KOPT-K1 (cell line): ENCODE data around the gene CADPS.

ENCODE experiments used
- H3K27ac ChIP-seq: fragments of 200-600 bp; sonication (generic); 2 replicates; pipeline ENCODE4 v1.5.1; 2016; ENCODE audit warnings: antibody characterized with exemption, mild to moderate bottlenecking, low read depth, low read length; ENCODE audit not compliant: poor library complexity, severe bottlenecking
- H3K36me3 ChIP-seq: fragments of 200-600 bp; sonication (generic); 2 replicates; pipeline ENCODE4 v1.5.1; 2017; ENCODE audit warnings: antibody characterized with exemption, mild to moderate bottlenecking, low read length, moderate library complexity; ENCODE audit not compliant: insufficient read depth
- H3K9me3 ChIP-seq: fragments of 200-600 bp; sonication (generic); 2 replicates; pipeline ENCODE4 v1.5.1; 2017; ENCODE audit warnings: antibody characterized with exemption, low read length, mild to moderate bottlenecking; ENCODE audit not compliant: insufficient read depth, poor library complexity, severe bottlenecking

CADPS gene

DNA sequence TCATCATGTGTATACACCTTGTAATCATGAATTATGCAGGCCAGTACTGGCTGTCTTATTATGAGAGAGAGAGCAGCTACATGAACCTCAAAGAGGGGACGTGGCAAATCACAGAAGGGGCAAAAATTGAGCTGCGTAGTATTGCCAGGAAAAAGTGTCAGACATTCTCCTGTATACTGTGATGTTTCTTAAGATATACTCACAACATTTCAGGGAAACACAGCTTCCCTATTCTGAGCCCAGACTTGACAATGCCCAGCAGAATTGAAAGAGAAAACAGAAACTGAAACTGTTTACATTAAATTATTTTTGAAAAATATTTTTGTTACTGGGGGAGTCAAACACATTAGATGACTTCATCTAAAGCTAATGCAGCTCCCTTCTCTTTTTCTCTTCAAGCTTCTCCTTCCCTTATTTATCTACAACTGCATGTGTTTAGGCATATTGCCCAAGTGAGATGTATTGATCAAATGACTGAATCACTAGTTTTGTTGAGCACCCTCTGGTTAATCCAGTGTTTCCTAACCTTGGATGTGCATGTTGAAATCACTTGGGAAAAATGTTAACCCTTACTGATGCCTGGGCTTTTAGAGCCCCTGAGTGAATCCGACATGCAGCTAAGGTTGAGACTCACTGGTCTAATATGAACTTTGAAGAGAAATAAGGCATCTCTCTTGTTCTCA, 39.5 kb downstream of the CADPS start:
- H3K9me3 ChIP-seq: no peaks in the 10 kb centered on the region
- H3K36me3 ChIP-seq: no peaks in the 10 kb centered on the region
- H3K27ac ChIP-seq: no peak overlapping the region

DNA sequence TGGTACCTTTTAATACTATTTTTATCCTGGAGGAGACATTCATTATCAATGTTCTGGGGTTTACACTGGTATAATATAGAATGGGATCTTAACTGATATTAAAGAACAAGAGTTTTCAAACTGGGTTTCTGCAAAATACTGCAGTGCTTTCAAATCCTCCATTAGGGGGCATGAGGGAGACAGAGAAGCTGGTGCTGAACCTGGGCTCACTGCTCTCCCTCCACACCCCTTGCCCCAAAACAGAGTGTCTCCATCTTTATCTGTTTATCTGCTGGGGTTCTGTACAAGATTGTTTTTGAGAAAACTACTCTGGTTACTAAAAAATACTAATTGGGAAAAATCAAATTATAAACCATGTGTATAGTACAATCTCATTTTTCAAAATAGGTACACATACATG, 41.7 kb downstream of the CADPS start:
- no peaks in the 10 kb centered on the region for H3K36me3 ChIP-seq
- no peaks in the 10 kb centered on the region for H3K9me3 ChIP-seq
- no peak overlapping the region for H3K27ac ChIP-seq

- H3K9me3 ChIP-seq: no peaks in the 10 kb centered on the region
- no peaks in the 10 kb centered on the region for H3K36me3 ChIP-seq
- H3K27ac ChIP-seq: no peak overlapping the region
Observed at GRCh38 chr3:62832553-62832952, 42.7 kb downstream of the CADPS start.

DNA sequence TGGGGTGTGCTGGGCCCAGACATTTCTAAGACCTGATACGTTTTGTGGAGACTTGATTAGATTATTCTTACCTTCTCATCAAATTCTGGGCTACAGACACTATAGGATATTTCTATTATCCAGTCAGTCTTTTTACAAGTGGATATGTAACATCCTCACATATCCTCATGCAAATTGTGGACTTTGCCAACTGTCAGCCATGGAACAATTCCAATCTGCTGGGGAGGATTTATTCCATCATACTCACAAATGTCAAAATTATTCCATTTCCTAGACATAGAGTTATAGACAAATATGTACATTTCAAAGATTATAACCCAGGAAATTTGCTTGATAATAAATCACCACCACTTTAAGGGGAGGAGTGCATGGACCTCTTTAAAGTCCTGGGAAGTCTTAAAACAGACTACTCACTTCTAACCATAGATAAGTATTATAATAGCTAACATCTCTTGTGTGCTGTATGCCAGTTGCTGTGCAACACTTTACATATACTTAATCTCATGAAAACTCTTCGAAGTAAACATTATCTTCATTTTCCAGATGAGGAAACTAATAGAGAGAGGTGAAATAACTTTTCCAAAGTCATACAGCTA, 44.4 kb downstream of the CADPS start:
- Histone ChIP-seq H3K9me3 (no peaks in the 10 kb centered on the region), H3K27ac (no peak overlapping the region), H3K36me3 (no peaks in the 10 kb centered on the region)

DNA sequence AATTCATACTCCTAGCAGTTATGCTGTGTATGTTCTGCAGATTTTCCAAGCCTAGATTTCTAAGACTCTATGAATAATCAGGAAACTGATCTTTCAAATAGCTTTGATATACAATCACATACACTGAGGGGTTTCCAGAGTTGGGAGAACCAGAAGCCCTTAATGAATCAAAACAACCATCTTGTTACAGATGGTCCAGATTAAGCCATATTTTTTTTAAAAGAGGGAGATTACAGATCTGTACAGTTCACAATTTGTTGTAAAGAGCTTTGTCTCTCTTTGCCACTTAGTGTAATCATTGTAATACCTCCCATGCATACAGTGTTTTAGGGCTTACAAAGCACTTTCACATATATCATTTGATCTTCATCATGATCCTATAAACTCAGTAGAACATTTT, 47.7 kb downstream of the CADPS start:
- Histone ChIP-seq H3K36me3 (no peaks in the 10 kb centered on the region), H3K27ac (no peak overlapping the region), H3K9me3 (no peaks in the 10 kb centered on the region)

DNA sequence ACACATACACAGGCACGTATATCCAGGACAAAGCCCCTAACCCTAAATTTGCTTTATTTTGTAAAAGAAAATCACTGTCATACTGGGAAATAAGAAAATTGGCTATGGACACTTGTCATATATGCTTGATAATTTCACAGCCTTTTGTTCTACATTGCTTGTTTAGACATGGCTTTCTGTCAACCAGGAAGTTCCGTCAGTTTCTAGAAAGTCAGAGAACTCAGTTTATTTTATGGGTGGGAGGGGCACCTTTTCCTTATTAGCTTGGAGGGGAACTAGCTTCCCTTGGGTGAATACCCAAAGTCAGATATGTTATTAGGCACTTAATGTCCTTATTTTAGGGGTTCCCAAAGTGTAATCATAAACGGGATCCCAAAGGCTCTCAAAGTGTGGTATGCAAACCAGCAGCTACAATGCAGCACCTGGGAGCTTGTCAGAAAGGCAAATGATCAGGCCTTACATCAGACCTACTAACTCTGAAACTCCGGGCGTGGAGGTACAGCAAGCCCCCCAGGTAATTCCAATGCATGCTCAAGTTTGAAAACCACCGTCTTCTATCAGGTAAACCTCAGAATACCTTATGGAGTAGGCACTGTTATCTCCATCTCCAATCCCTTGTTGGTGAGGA, 50.1 kb downstream of the CADPS start:
- H3K27ac ChIP-seq: no peak overlapping the region

DNA sequence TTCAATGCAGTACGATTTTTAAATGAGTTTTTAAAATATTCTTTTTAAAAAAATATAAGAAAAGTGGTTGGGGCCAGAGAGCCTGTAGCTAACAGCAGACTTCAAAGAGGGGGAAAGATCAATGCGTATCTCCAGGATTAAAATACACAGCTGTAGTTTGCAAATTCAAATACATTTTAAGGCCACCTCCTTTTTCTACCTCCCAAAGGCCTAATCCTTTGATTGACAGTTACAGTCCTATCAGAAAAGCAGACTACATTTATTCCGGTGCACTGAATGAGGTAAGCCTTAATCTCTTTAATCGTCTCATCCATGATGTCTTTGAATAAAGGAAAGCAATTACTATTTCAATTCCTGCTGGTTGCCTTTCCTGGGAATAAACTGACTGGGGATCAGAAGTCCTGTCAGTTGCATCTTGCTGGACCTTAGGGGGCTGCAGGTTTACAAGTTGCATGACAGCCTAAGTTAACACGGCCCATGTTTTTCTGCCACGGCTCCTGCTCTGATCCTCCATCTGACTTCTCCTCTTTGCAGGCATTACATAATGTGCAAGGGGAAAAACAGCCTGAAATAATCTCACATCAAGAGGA, 51.7 kb downstream of the CADPS start:
- Histone ChIP-seq H3K27ac (no peak overlapping the region), H3K36me3 (no peaks in the 10 kb centered on the region), H3K9me3 (no peaks in the 10 kb centered on the region)

More for the DNA sequence above, 50.1 kb downstream of the CADPS start:
- Histone ChIP-seq H3K36me3 (no peaks in the 10 kb centered on the region), H3K9me3 (no peaks in the 10 kb centered on the region)

- no peaks in the 10 kb centered on the region for H3K9me3 ChIP-seq
- H3K36me3 ChIP-seq: no peaks in the 10 kb centered on the region
- no peak overlapping the region for H3K27ac ChIP-seq
Observed at GRCh38 chr3:62822905-62823304, 52.3 kb downstream of the CADPS start.

DNA sequence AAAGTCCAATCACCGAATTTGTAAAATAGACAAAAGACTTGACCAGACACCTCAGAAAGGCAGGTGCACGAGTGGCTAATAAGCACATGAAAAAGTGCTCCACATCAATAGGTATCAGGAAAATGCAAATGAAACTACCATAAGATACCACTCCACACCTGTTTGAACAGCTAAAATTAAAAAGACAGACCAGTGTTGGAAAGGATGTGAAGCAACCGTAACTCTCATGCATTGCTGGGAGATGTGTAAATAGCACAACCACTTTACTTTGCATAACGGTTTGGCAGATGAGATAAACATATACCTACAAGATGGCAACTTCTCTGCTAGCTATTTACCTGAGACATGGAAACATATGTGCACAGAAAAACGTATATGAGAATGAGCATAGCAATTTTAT, 56.9 kb downstream of the CADPS start:
- H3K36me3 ChIP-seq: no peaks in the 10 kb centered on the region
- H3K27ac ChIP-seq: no peak overlapping the region
- no peaks in the 10 kb centered on the region for H3K9me3 ChIP-seq

DNA sequence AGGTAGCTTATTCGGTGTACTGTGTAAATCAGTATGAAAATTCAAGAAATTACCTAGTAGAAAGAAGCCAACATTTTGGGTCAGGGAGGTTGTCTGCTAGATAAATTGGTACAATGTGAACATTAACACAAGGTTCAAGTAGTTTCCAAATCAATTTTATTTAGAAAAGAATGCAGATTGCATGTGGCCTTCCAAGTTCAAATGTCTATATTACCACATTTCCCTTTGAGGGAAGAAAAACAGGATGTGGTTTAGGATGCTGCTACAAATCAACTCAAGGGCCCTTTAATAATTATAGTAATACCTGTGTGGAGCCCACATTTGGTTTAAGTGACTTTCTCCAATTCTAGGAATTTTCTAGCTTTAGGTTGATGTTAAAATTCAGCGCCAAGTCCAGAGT, 57.5 kb downstream of the CADPS start:
- Histone ChIP-seq H3K36me3 (no peaks in the 10 kb centered on the region), H3K9me3 (no peaks in the 10 kb centered on the region), H3K27ac (no peak overlapping the region)

GRCh38 chr3:62815981-62816380, 59.2 kb downstream of the CADPS start:
- H3K27ac ChIP-seq: no peak overlapping the region
- H3K9me3 ChIP-seq: no peaks in the 10 kb centered on the region
- H3K36me3 ChIP-seq: no peaks in the 10 kb centered on the region

- H3K27ac ChIP-seq: no peak overlapping the region
- no peaks in the 10 kb centered on the region for H3K9me3 ChIP-seq
- no peaks in the 10 kb centered on the region for H3K36me3 ChIP-seq
Observed at GRCh38 chr3:62812631-62813030, 62.6 kb downstream of the CADPS start.

GRCh38 chr3:62811119-62811518, 64.1 kb downstream of the CADPS start:
- no peak overlapping the region for H3K27ac ChIP-seq
- H3K36me3 ChIP-seq: no peaks in the 10 kb centered on the region
- H3K9me3 ChIP-seq: no peaks in the 10 kb centered on the region

GRCh38 chr3:62809369-62809768, 65.8 kb downstream of the CADPS start:
- no peaks in the 10 kb centered on the region for H3K9me3 ChIP-seq
- no peak overlapping the region for H3K27ac ChIP-seq
- no peaks in the 10 kb centered on the region for H3K36me3 ChIP-seq

- Histone ChIP-seq H3K36me3 (no peaks in the 10 kb centered on the region), H3K27ac (no peak overlapping the region)
Observed at GRCh38 chr3:62805580-62806277, 69.5 kb downstream of the CADPS start.

More at GRCh38 chr3:62805580-62806277, 69.5 kb downstream of the CADPS start:
- no peaks in the 10 kb centered on the region for H3K9me3 ChIP-seq
